H1 (cell line): Measurements from ENCODE around the gene CYB5R3. TPM values are rescaled to one million over a fixed set of nuclear protein-coding genes. Genes with fewer than 3 reads are reported as not detected.

Experiments
- NRF1 ChIP-seq: IDR thresholded peaks from 2 replicates; pipeline ENCODE4 v1.6.1; 2011; ENCODE audit warnings: mild to moderate bottlenecking, low read depth, low read length, improper control_type of control experiment
- polyA plus RNA-seq, 7 experiments: library from polyadenylated mRNA; depleted of rRNA in 3 of 7; stranded (reverse) in 5 of 7; unstranded in 2 of 7; fragments of >200 nt in 5 of 7; fragments of 200-250 nt in 2 of 7; gene quantifications; 1 replicate in 5 of 7; 2 replicates in 1 of 7; 4 replicates in 1 of 7; pipeline versions ENCODE4 v1.2.1 to v1.2.3, GENCODE V29; 2011 to 2013; ENCODE audit warnings: missing spikeins in 2 of 7, mixed read lengths in 2 of 7
- total RNA-seq: library from RNA; stranded (reverse); fragmentation: NEBNext Ultra II Directional; extraction: Animal tissue kit (Norgen Biotek cat#: 25700); gene quantifications from 2 replicates; pipeline ENCODE4 v1.2.1, GENCODE V29; 2021
- TF ChIP-seq, protein P1 (sequence below): IDR thresholded peaks from 2 replicates; pipeline ENCODE4 v1.6.1; 2011; ENCODE audit warnings: low read length, improper control_type of control experiment

The CYB5R3 gene
- total and polyA plus RNA-seq, 2 of the 8 experiments (the other 6 are each of a cell fraction or from before 2014, with no cell fraction given): 75.3 to 113 TPM

DNA sequence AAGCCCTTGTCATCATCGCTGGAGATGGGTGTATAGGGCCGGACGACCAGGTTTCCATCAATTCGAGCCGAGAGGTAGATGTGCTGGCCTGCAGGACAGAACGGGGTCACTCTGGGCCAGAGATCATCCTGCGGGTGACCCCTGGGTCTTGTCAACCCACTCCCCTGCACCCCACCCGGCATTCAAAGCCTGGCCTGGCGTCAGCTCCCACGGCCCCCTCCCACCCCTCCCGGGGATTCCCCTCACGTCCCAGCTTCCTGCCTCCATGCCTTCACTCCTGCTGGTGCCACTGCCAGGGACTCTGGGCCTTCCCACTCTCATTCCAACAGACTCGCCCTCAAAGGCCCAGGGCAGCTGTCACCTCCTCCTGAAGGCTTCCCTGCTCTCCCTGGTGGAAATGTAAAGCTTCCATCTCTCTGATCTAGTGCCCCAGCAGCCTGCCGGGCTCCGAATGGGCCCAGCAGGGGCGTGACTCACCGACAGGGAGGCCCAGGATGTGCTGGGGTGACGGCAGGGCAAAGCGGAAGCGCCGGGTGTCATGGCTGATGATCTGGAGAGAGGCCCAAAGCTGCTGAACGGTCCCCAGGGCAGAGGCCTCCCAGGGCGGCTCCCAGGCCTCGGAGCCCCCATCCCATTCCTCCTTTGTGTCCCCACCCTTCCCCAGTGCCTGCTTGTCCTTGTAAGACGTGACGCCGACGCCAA lies 18.1 kb downstream of the CYB5R3 start (continued):
- no peak for TF ChIP-seq NRF1
- TF ChIP-seq, protein P1, sequence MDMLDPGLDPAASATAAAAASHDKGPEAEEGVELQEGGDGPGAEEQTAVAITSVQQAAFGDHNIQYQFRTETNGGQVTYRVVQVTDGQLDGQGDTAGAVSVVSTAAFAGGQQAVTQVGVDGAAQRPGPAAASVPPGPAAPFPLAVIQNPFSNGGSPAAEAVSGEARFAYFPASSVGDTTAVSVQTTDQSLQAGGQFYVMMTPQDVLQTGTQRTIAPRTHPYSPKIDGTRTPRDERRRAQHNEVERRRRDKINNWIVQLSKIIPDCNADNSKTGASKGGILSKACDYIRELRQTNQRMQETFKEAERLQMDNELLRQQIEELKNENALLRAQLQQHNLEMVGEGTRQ: no peak
